ENCODE results near the gene FOXJ2.
"Not testable (repeated sequence)": the region's sequence is repeated elsewhere in the genome, so short reads cannot be mapped to it uniquely, and the experiment has no call there.

The FOXJ2 gene

DNA sequence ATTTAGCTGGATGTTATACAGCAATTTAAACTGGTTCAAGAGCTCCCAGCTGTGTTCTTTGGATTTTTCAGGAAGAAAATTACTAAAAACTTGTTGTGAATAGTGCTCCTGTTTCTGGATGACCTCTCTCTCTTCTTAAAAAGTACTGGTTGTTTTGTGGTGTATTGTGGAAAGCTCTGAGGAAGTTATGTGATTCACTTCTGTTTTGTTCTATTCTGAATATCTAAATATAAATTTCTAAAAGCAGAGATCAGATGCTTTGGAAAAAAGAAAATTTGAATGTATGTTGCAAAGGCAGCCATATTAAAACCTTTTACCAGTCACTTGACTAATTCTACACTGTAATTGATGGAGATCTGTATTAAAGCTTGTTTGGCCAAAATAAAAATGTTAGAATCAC is 37.1 kb downstream of the FOXJ2 start:
- no peak overlapping the region for H3K4me3 ChIP-seq (ENCODE audit: low read length)
- DNase-seq (ENCODE audit: low read depth), result no peak
- TF ChIP-seq, protein P1, sequence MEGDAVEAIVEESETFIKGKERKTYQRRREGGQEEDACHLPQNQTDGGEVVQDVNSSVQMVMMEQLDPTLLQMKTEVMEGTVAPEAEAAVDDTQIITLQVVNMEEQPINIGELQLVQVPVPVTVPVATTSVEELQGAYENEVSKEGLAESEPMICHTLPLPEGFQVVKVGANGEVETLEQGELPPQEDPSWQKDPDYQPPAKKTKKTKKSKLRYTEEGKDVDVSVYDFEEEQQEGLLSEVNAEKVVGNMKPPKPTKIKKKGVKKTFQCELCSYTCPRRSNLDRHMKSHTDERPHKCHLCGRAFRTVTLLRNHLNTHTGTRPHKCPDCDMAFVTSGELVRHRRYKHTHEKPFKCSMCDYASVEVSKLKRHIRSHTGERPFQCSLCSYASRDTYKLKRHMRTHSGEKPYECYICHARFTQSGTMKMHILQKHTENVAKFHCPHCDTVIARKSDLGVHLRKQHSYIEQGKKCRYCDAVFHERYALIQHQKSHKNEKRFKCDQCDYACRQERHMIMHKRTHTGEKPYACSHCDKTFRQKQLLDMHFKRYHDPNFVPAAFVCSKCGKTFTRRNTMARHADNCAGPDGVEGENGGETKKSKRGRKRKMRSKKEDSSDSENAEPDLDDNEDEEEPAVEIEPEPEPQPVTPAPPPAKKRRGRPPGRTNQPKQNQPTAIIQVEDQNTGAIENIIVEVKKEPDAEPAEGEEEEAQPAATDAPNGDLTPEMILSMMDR (conservative IDR thresholded peaks at IDR 0.05; ENCODE audit: low read depth, low read length), result no peak

DNA sequence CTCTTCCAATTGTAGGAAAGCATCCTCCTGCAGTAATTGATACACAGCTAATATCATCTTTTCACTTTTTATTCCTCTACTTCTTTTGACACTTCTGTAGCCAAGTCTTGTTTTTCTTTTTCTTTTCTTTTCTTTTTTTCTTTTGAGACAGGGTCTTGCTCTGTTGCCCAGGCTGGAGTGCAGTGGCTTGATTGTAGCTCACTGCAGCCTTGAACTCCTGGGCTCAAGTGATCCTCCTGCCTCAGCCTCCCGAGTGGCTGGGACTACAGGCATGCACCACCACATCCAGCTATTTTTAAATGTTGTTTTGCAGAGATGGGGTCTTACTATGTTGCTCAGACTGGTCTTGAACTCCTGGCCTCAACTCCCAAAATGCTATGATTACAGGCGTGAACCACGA is 39.3 kb downstream of the FOXJ2 start:
- not testable (repeated sequence) for H3K4me3 ChIP-seq (ENCODE audit: low read length); DNase-seq (ENCODE audit: low read depth)

DNA sequence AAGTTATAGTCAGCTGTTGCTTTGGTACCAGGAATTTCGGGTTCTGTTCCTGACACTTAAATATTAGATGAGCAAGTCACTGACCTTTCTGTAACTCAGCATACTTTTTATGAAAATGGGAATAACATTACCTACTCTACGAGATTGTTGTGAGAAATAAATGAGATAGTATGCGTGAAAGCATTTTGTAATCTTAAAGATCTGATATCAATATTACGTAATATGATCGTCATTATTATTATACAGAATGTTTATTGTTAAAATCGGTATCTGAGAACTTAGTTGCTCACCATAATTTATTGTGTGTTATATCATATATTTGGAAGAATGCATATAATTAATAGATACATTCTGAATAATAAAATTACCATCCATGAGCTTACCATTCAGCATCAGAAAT is 43.4 kb downstream of the FOXJ2 start:
- no peak overlapping the region for H3K4me3 ChIP-seq (ENCODE audit: low read length)
- no peak for DNase-seq (ENCODE audit: low read depth)
- TF ChIP-seq, protein P1 (conservative IDR thresholded peaks at IDR 0.05; ENCODE audit: low read depth, low read length), result no peak

DNA sequence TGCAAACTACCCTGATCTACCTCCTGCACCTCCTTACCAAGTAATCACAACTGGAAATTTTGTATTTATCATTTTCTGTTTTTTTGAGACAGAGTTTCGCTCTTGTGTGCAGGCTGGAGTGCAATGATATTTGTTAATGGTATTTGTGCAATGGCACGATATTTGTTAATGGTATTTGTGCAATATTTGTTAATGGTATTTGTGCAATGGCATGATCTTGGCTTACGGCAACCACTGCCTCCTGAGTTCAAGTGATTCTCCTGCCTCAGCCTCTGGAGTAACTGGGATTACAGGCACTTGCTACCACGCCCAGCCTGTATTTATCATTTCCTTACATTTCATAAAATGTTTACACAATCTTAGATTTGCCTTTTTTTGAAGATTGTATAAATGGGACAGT is 43.9 kb downstream of the FOXJ2 start:
- TF ChIP-seq, protein P1 (conservative IDR thresholded peaks at IDR 0.05; ENCODE audit: low read depth, low read length), result no peak

DNA sequence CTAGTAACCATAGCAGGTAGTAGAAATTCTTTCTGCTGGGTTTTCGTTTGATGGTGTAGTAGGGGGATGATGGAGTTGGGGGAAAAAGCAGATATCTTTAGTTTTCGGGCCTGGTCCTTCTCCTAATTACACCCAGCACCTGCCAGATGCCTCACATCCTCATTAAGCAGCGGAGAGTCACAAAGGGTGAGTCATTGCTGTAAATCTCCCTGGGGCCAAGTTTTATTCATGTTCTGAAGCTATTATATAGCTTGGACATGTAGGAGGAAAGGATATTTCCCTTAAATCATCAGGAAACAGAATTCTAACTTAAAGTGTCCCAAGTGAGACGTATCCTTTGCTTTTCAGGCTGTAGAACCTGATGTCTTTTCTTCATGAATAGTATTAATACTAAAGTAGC is 44.7 kb downstream of the FOXJ2 start:
- no peak overlapping the region for H3K4me3 ChIP-seq (ENCODE audit: low read length)
- no peak for DNase-seq (ENCODE audit: low read depth)

More for the DNA sequence above, 43.9 kb downstream of the FOXJ2 start:
- no peak overlapping the region for H3K4me3 ChIP-seq (ENCODE audit: low read length)
- no peak for DNase-seq (ENCODE audit: low read depth)

DNA sequence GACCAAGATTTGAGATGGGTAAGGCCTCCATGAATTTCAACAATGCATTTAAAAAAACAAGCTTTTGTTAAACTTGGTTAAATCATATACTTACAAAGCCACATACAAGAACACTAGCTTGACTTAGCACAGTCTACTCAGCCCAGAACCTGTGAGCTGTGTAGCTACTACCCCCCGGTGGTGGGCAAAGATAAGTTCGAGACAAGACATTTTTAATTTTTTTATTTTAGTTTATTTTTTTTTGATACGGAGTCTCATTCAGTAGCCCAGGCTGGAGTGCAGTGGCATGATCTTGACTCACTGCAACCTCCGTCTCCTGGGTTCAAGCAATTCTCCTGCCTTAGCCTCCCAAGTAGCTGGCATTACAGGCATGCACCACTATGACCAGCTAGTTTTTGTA is 45.9 kb downstream of the FOXJ2 start:
- peak; percentile 34 for DNase-seq (ENCODE audit: low read depth)
- H3K4me3 ChIP-seq (ENCODE audit: low read length), result no peak overlapping the region
- TF ChIP-seq, protein P1 (conservative IDR thresholded peaks at IDR 0.05; ENCODE audit: low read depth, low read length), result peak; percentile 64

More for the DNA sequence above, 44.7 kb downstream of the FOXJ2 start:
- TF ChIP-seq, protein P1 (conservative IDR thresholded peaks at IDR 0.05; ENCODE audit: low read depth, low read length), result no peak

DNA sequence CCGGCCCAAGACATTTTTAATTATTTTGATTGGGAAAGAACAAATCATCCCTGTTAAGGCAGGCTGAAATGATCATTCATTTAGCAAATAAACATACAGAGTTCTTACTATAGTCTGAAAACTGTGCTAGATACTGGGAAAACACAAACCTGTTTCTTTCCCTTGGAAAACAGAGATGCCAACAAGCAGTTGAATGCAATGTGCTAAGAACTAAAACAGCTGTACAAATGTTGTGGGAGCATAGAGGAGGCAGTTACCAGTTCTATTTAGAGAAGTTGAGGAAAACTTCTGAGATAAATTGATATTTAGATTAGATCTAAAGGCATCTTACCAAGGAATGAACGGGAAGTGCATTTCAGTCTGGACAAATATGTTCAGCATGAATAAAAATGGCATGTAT is 46.4 kb downstream of the FOXJ2 start:
- TF ChIP-seq, protein P1 (conservative IDR thresholded peaks at IDR 0.05; ENCODE audit: low read depth, low read length), result no peak
- no peak for DNase-seq (ENCODE audit: low read depth)
- H3K4me3 ChIP-seq (ENCODE audit: low read length), result no peak overlapping the region

DNA sequence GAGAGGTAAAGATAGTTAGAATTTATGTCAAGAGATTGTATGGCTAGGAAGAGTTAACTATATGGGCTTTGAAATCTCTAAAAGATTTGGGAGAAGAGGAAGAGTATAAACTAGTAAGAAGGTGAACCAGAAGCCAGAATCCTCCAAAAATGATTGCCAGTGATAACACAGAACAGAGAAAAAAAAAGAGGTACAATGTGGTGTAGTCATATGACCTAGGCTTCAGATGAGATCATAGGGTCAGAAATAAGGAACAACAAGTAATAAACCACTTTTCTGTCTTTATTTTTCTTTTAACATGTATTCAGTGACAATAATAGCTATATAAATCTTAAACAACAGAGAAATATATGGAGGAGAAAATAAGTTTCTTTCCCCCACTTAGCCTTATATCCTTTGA is 47.6 kb downstream of the FOXJ2 start:
- no peak overlapping the region for H3K4me3 ChIP-seq (ENCODE audit: low read length)
- no peak for DNase-seq (ENCODE audit: low read depth)
- TF ChIP-seq, protein P1 (conservative IDR thresholded peaks at IDR 0.05; ENCODE audit: low read depth, low read length), result no peak

Data from retinal pigment epithelial cell (primary cell).